GM12873 (cell line): ENCODE data around the gene KCTD21.

Experiments used
- CTCF ChIP-seq: IDR thresholded peaks from 2 replicates; pipeline ENCODE4 v1.5.1; 2012; ENCODE audit warnings: low read depth, mild to moderate bottlenecking, moderate library complexity, low read length, control low read depth; ENCODE audit not compliant: insufficient read depth; ENCODE audit errors: missing control alignments

KCTD21 gene

GRCh38 chr11:78138291-78138690, 50.1 kb downstream of the KCTD21 start:
- TF ChIP-seq CTCF: no peak

DNA sequence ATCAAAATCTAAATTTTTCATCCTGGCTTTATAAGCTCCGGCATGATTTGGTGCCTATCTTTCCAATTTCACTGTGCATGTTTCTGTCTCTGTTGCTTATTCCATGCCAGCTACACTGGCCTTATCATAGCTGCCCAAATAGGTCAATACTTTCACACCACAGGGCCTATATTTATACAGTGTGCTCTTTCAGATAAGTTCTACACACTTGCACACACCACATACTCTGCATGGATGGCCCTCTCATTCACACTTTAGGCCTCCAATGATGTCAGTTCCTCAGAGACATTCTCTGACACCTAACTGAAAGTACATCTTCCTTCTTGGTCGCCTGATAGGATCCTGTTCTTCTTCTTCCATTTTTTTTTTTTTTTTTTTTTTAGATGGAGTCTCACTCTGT, 56.0 kb downstream of the KCTD21 start:
- no peak for TF ChIP-seq CTCF

DNA sequence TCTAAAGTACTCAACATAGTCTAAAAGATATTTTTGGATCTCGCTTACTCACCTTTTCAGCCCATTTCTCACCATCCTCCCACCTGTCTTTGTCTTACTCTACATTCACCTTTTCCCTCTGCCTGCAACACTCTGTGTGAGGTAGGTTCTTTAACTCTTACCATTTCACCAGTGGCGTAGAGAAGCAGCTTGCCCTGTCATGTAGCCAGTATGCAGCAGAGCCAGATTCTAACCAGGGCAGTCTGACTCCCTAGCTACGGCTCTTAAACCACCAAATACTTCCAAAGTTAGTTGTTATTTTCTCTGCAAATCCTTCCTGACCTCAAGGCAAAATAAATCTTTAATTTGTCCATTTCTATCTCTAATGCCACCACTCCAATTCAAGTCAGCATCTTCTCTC, 56.5 kb downstream of the KCTD21 start:
- TF ChIP-seq CTCF: no peak

DNA sequence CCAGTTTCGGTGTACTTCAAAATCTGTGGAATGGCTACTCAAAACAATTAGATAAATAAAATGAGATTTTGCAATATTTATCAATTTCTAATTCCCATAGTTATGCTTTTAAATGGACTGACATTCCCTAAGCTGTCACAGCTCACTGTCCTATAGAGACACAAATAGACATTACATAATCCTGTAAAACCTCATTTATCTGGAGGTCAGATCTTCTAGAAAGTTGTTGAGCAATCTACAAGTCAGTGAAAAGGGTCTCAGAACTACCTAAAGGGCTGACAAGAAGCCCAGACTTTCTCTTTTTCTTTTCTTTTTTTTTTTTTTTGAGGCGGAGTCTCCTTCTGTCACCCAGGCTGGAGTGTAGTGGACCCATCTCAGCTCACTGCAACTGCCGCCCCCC, 61.0 kb downstream of the KCTD21 start:
- no peak for TF ChIP-seq CTCF
